ENCODE data around the gene SLCO2A1. TPM values are rescaled to one million over a fixed set of nuclear protein-coding genes. Genes with fewer than 3 reads are reported as not detected.
A peak's percentile ranks its signal among the peaks of the same experiment; 100 is the strongest.

Gene SLCO2A1
- polyA plus RNA-seq, 4 donors: 1.6 to 36.7 (median 4.9) TPM

GRCh38 chr3:133991637-133992036, 38.1 kb downstream of the SLCO2A1 start:
- 77 to 83% (median 80%) methylated on average over 2 of the region's 2 CpGs for WGBS, 3 donors
- Histone ChIP-seq H3K9me3 (ENCODE audit: control insufficient read depth in 2 of 2, insufficient read depth in 1 of 2, low read depth in 1 of 2, low read length in 1 of 2) (peaks cover 0 to 8% of the 10 kb centered on the region in 2 donors), H3K36me3 (ENCODE audit: control insufficient read depth in 3 of 3, insufficient read depth in 2 of 3, low read depth in 1 of 3, low read length in 3 of 3) (no peaks in the 10 kb centered on the region), H3K27me3 (ENCODE audit: control insufficient read depth in 3 of 3, insufficient read depth in 3 of 3, low read length in 3 of 3) (peaks cover 0 to 4% (median 0%) of the 10 kb centered on the region in 3 donors), H3K4me1 (ENCODE audit: control insufficient read depth in 3 of 3, insufficient read depth in 2 of 3, low read depth in 1 of 3, low read length in 2 of 3) (peaks cover 3 to 44% (median 8%) of the 10 kb centered on the region in 3 donors), H3K27ac (ENCODE audit: low read depth in 1 of 3, low read length in 2 of 3) (peak overlapping the region in 1 of 3 donors; percentile 18), H3K4me3 (ENCODE audit: low read depth in 1 of 3, low read length in 3 of 3) (no peak overlapping the region)
- FAIRE-seq: no peak
- DNase-seq: no peak

GRCh38 chr3:133991209-133991608, 38.5 kb downstream of the SLCO2A1 start:
- DNase-seq (no peak), FAIRE-seq (no peak)
- peaks cover 3 to 44% (median 8%) of the 10 kb centered on the region in 3 donors for H3K4me1 ChIP-seq (ENCODE audit: control insufficient read depth in 3 of 3, insufficient read depth in 2 of 3, low read depth in 1 of 3, low read length in 2 of 3)
- H3K9me3 ChIP-seq (ENCODE audit: control insufficient read depth in 2 of 2, insufficient read depth in 1 of 2, low read depth in 1 of 2, low read length in 1 of 2): peaks cover 0 to 8% of the 10 kb centered on the region in 2 donors
- WGBS, 3 donors: 43 to 45% (median 44%) methylated on average over 3 of the region's 3 CpGs
- no peaks in the 10 kb centered on the region for H3K36me3 ChIP-seq (ENCODE audit: control insufficient read depth in 3 of 3, insufficient read depth in 2 of 3, low read depth in 1 of 3, low read length in 3 of 3)
- H3K27ac ChIP-seq (ENCODE audit: low read depth in 1 of 3, low read length in 2 of 3): no peak overlapping the region
- peaks cover 0 to 4% (median 0%) of the 10 kb centered on the region in 3 donors for H3K27me3 ChIP-seq (ENCODE audit: control insufficient read depth in 3 of 3, insufficient read depth in 3 of 3, low read length in 3 of 3)
- no peak overlapping the region for H3K4me3 ChIP-seq (ENCODE audit: low read depth in 1 of 3, low read length in 3 of 3)

- H3K27ac ChIP-seq (ENCODE audit: low read depth in 1 of 3, low read length in 2 of 3): no peak overlapping the region
- no peaks in the 10 kb centered on the region for H3K27me3 ChIP-seq (ENCODE audit: control insufficient read depth in 3 of 3, insufficient read depth in 3 of 3, low read length in 3 of 3)
- no peak overlapping the region for H3K4me3 ChIP-seq (ENCODE audit: low read depth in 1 of 3, low read length in 3 of 3)
- H3K36me3 ChIP-seq (ENCODE audit: control insufficient read depth in 3 of 3, insufficient read depth in 2 of 3, low read depth in 1 of 3, low read length in 3 of 3): no peaks in the 10 kb centered on the region
- H3K9me3 ChIP-seq (ENCODE audit: control insufficient read depth in 2 of 2, insufficient read depth in 1 of 2, low read depth in 1 of 2, low read length in 1 of 2): peaks cover 0 to 8% of the 10 kb centered on the region in 2 donors
- H3K4me1 ChIP-seq (ENCODE audit: control insufficient read depth in 3 of 3, insufficient read depth in 2 of 3, low read depth in 1 of 3, low read length in 2 of 3): peaks cover 3 to 44% (median 8%) of the 10 kb centered on the region in 3 donors
- 81 to 85% (median 82%) methylated on average over 14 of the region's 14 CpGs for WGBS, 3 donors
- DNase-seq (no peak), FAIRE-seq (no peak)
Observed at GRCh38 chr3:133989936-133990702, 39.6 kb downstream of the SLCO2A1 start.

- H3K36me3 ChIP-seq (ENCODE audit: control insufficient read depth in 3 of 3, insufficient read depth in 2 of 3, low read depth in 1 of 3, low read length in 3 of 3): no peaks in the 10 kb centered on the region
- H3K4me3 ChIP-seq (ENCODE audit: low read depth in 1 of 3, low read length in 3 of 3): no peak overlapping the region
- H3K27me3 ChIP-seq (ENCODE audit: control insufficient read depth in 3 of 3, insufficient read depth in 3 of 3, low read length in 3 of 3): no peaks in the 10 kb centered on the region
- 26 to 46% (median 44%) methylated on average over 9 of the region's 9 CpGs for WGBS, 3 donors
- H3K27ac ChIP-seq (ENCODE audit: low read depth in 1 of 3, low read length in 2 of 3): peak overlapping the region in 2 of 3 donors; percentile 38 to 46
- DNase-seq (peak; percentile 75 to 76), FAIRE-seq (no peak)
- H3K4me1 ChIP-seq (ENCODE audit: control insufficient read depth in 3 of 3, insufficient read depth in 2 of 3, low read depth in 1 of 3, low read length in 2 of 3): peaks cover 3 to 44% (median 8%) of the 10 kb centered on the region in 3 donors
- peaks cover 0 to 8% of the 10 kb centered on the region in 2 donors for H3K9me3 ChIP-seq (ENCODE audit: control insufficient read depth in 2 of 2, insufficient read depth in 1 of 2, low read depth in 1 of 2, low read length in 1 of 2)
Observed at GRCh38 chr3:133988631-133989161, 41.0 kb downstream of the SLCO2A1 start.

- H3K36me3 ChIP-seq (ENCODE audit: control insufficient read depth in 3 of 3, insufficient read depth in 2 of 3, low read depth in 1 of 3, low read length in 3 of 3): no peaks in the 10 kb centered on the region
- WGBS, 3 donors: 85 to 96% (median 85%) methylated on average over 2 of the region's 2 CpGs
- peaks cover 3 to 41% (median 8%) of the 10 kb centered on the region in 3 donors for H3K4me1 ChIP-seq (ENCODE audit: control insufficient read depth in 3 of 3, insufficient read depth in 2 of 3, low read depth in 1 of 3, low read length in 2 of 3)
- no peak overlapping the region for H3K4me3 ChIP-seq (ENCODE audit: low read depth in 1 of 3, low read length in 3 of 3)
- H3K27me3 ChIP-seq (ENCODE audit: control insufficient read depth in 3 of 3, insufficient read depth in 3 of 3, low read length in 3 of 3): no peaks in the 10 kb centered on the region
- peaks cover 0 to 5% of the 10 kb centered on the region in 2 donors for H3K9me3 ChIP-seq (ENCODE audit: control insufficient read depth in 2 of 2, insufficient read depth in 1 of 2, low read depth in 1 of 2, low read length in 1 of 2)
- FAIRE-seq (no peak), DNase-seq (peak; percentile 22 to 50)
- H3K27ac ChIP-seq (ENCODE audit: low read depth in 1 of 3, low read length in 2 of 3): peak overlapping the region in 1 of 3 donors; percentile 31
Observed at GRCh38 chr3:133987948-133988484, 41.7 kb downstream of the SLCO2A1 start.

- 16 to 30% (median 29%) methylated on average over 8 of the region's 8 CpGs for WGBS, 3 donors
- FAIRE-seq: no peak
- no peak overlapping the region for H3K4me3 ChIP-seq (ENCODE audit: low read depth in 1 of 3, low read length in 3 of 3)
- H3K36me3 ChIP-seq (ENCODE audit: control insufficient read depth in 3 of 3, insufficient read depth in 2 of 3, low read depth in 1 of 3, low read length in 3 of 3): no peaks in the 10 kb centered on the region
- peak in 1 of 2 donors; percentile 36 for DNase-seq
- no peaks in the 10 kb centered on the region for H3K9me3 ChIP-seq (ENCODE audit: control insufficient read depth in 2 of 2, insufficient read depth in 1 of 2, low read depth in 1 of 2, low read length in 1 of 2)
- no peak overlapping the region for H3K27ac ChIP-seq (ENCODE audit: low read depth in 1 of 3, low read length in 2 of 3)
- peaks cover 3 to 32% (median 8%) of the 10 kb centered on the region in 3 donors for H3K4me1 ChIP-seq (ENCODE audit: control insufficient read depth in 3 of 3, insufficient read depth in 2 of 3, low read depth in 1 of 3, low read length in 2 of 3)
- no peaks in the 10 kb centered on the region for H3K27me3 ChIP-seq (ENCODE audit: control insufficient read depth in 3 of 3, insufficient read depth in 3 of 3, low read length in 3 of 3)
Observed at GRCh38 chr3:133987136-133987535, 42.6 kb downstream of the SLCO2A1 start.

GRCh38 chr3:133986311-133986710, 43.4 kb downstream of the SLCO2A1 start:
- no peaks in the 10 kb centered on the region for H3K36me3 ChIP-seq (ENCODE audit: control insufficient read depth in 3 of 3, insufficient read depth in 2 of 3, low read depth in 1 of 3, low read length in 3 of 3)
- H3K9me3 ChIP-seq (ENCODE audit: control insufficient read depth in 2 of 2, insufficient read depth in 1 of 2, low read depth in 1 of 2, low read length in 1 of 2): no peaks in the 10 kb centered on the region
- H3K4me3 ChIP-seq (ENCODE audit: low read depth in 1 of 3, low read length in 3 of 3): no peak overlapping the region
- H3K27me3 ChIP-seq (ENCODE audit: control insufficient read depth in 3 of 3, insufficient read depth in 3 of 3, low read length in 3 of 3): no peaks in the 10 kb centered on the region
- H3K27ac ChIP-seq (ENCODE audit: low read depth in 1 of 3, low read length in 2 of 3): no peak overlapping the region
- no peak for FAIRE-seq
- no peak for DNase-seq
- H3K4me1 ChIP-seq (ENCODE audit: control insufficient read depth in 3 of 3, insufficient read depth in 2 of 3, low read depth in 1 of 3, low read length in 2 of 3): peaks cover 3 to 25% (median 8%) of the 10 kb centered on the region in 3 donors
- WGBS, 3 donors: 34 to 65% (median 55%) methylated on average over 6 of the region's 6 CpGs

- no peak overlapping the region for H3K27ac ChIP-seq (ENCODE audit: low read depth in 1 of 3, low read length in 2 of 3)
- no peaks in the 10 kb centered on the region for H3K36me3 ChIP-seq (ENCODE audit: control insufficient read depth in 3 of 3, insufficient read depth in 2 of 3, low read depth in 1 of 3, low read length in 3 of 3)
- no peak for DNase-seq
- H3K4me1 ChIP-seq (ENCODE audit: control insufficient read depth in 3 of 3, insufficient read depth in 2 of 3, low read depth in 1 of 3, low read length in 2 of 3): peaks cover 3 to 22% (median 8%) of the 10 kb centered on the region in 3 donors
- WGBS, 3 donors: 82 to 92% (median 92%) methylated on average over 7 of the region's 7 CpGs
- no peak for FAIRE-seq
- H3K27me3 ChIP-seq (ENCODE audit: control insufficient read depth in 3 of 3, insufficient read depth in 3 of 3, low read length in 3 of 3): no peaks in the 10 kb centered on the region
- no peak overlapping the region for H3K4me3 ChIP-seq (ENCODE audit: low read depth in 1 of 3, low read length in 3 of 3)
- no peaks in the 10 kb centered on the region for H3K9me3 ChIP-seq (ENCODE audit: control insufficient read depth in 2 of 2, insufficient read depth in 1 of 2, low read depth in 1 of 2, low read length in 1 of 2)
Observed at GRCh38 chr3:133984975-133985374, 44.8 kb downstream of the SLCO2A1 start.
